Measurements from ENCODE around the gene PVALEF. TPM values are rescaled to one million over a fixed set of nuclear protein-coding genes. Genes with fewer than 3 reads are reported as not detected.
A peak's percentile ranks its signal among the peaks of the same experiment; 100 is the strongest.

Gene PVALEF
- polyA plus RNA-seq, 12 donors: 0.12 to 2.6 (median 0.47) TPM; not detected in 3

- DNase-seq: no peak
These were observed 37.0 kb upstream of the PVALEF start for GRCh38 chr17:81128338-81128737.

GRCh38 chr17:81128774-81129173 lies 36.5 kb upstream of the PVALEF start:
- DNase-seq: no peak

- no peak for DNase-seq
These were observed 36.0 kb upstream of the PVALEF start for GRCh38 chr17:81129289-81129688.

GRCh38 chr17:81129711-81130367 lies 35.5 kb upstream of the PVALEF start:
- no peak for DNase-seq

- DNase-seq: no peak
These were observed 34.6 kb upstream of the PVALEF start for GRCh38 chr17:81130385-81131361.

- DNase-seq: no peak
These were observed 33.7 kb upstream of the PVALEF start for GRCh38 chr17:81131486-81132196.

GRCh38 chr17:81132197-81132540 lies 33.1 kb upstream of the PVALEF start:
- DNase-seq: no peak

- no peak for DNase-seq
These were observed 32.3 kb upstream of the PVALEF start for GRCh38 chr17:81132770-81133723.

- DNase-seq: no peak
These were observed 31.1 kb upstream of the PVALEF start for GRCh38 chr17:81134064-81134781.

GRCh38 chr17:81135505-81136278 lies 29.6 kb upstream of the PVALEF start:
- no peak for DNase-seq

GRCh38 chr17:81136366-81136765 lies 28.9 kb upstream of the PVALEF start:
- no peak for DNase-seq

- DNase-seq: no peak
These were observed 28.1 kb upstream of the PVALEF start for GRCh38 chr17:81137248-81137647.

GRCh38 chr17:81138083-81138482 lies 27.2 kb upstream of the PVALEF start:
- no peak for DNase-seq

GRCh38 chr17:81138500-81138899 lies 26.8 kb upstream of the PVALEF start:
- DNase-seq: no peak

- no peak for DNase-seq
These were observed 25.9 kb upstream of the PVALEF start for GRCh38 chr17:81139428-81139827.

- DNase-seq: no peak
These were observed 25.3 kb upstream of the PVALEF start for GRCh38 chr17:81140018-81140417.

GRCh38 chr17:81140695-81141094 lies 24.6 kb upstream of the PVALEF start:
- DNase-seq: no peak

GRCh38 chr17:81142301-81143199 lies 22.8 kb upstream of the PVALEF start:
- peak; percentile 87 for DNase-seq

- DNase-seq: no peak
These were observed 22.1 kb upstream of the PVALEF start for GRCh38 chr17:81143200-81143527.
